HG02943 (cell line): ENCODE measurements around the gene MYO16.
"Not testable (repeated sequence)": the region's sequence is repeated elsewhere in the genome, so short reads cannot be mapped to it uniquely, and the experiment has no call there.

ENCODE experiments used
- ATAC-seq: cut with Tn5 transposase; IDR thresholded peaks from one replicate; pipeline ENCODE4 v1.9.1; 2021; ENCODE audit warnings: mild to moderate bottlenecking, low read depth, moderate library complexity; ENCODE audit not compliant: unreplicated experiment

The MYO16 gene

DNA sequence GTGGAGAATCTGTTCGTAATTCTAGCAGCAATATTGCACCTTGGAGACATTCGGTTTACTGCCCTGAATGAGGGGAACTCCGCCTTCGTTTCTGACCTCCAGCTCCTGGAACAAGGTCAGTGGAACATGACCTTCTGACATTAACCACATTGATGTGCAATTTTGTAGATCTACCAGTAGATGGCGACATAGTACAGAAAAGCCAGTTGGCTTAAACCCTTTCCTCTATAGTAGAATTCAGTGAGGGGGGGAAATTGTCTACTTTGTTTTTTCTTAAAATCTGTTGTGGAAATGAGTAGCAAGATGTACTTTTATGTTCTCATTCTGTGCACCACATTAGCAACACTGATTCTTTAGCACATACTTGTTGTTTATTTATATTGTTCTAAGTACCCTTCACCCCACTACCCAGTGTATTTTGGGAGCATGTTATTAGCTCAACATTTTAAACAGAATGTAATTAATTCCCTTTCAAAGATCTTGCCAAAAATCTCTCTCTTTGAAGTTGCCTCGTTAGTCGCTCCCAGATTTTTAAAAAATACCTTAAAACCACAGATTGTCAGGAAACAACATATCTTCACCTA is 332.2 kb downstream of the MYO16 start:
- ATAC-seq = no peak

DNA sequence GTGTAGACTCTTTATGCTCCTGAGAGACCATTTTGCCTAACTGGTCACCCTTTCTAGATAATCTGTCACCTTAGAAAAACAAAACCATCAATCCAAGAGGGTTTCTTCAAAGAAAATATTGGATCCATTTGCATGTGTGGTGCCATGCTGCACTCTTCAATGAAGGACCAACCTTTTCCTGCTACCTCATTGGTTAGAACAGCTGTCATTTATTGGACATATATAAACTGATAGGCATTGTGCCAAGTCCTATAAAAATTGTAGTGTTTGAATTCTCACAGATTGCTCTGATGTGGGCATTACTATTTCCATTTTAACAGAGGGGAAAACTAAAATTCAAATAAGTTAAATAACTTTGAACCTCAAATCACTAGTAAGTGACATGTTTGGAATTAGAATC is 333.2 kb downstream of the MYO16 start:
- no peak for ATAC-seq

DNA sequence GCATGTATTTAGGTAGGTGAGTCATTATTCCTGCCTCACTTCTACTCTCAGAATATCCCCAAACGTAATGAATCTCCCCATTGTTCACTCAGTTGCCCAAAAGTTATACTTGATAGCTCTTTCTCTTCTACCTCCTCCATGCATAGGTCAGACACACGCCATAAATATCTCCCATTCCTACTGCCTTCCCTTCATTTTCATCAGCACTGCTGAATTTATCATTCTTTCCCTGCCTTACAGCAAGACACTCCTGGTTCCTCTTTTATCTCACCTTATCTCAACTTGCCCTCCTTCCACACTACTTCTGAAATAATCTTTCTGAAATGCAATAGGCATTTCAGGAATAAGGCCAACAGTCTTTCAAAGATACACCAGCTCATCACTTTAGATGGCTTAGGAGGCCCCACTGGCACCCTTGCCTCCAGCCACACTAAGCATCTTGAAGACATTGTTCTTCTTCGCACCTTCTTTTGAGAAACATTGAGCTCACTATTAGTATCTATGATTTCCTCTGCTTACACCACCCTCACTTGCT is 333.9 kb downstream of the MYO16 start:
- no peak for ATAC-seq

- no peak for ATAC-seq
Observed at GRCh38 chr13:108963846-108964600, 334.6 kb downstream of the MYO16 start.

- no peak for ATAC-seq
Observed at GRCh38 chr13:108964606-108965005, 335.2 kb downstream of the MYO16 start.

- no peak for ATAC-seq
Observed at GRCh38 chr13:108967371-108967770, 338.0 kb downstream of the MYO16 start.

DNA sequence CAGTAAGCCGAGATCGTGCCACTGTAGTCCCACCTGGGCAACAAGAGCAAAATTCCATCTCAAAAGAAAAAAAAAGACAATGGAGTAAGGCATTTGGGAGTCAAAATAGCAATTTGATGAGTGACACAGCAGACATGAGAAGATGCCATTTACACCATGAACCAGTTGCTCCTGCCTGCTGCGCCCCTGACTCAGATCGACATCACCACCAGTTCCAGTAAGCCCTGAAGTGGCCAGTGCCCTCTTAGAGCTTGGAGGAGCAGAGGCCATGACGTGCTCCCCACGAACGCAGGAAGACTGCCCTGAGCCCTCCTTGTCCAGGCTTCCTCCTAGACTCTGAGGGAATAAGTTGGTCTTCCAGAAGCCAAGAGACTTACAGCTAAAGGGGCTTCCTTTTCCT is 339.2 kb downstream of the MYO16 start:
- ATAC-seq = no peak

DNA sequence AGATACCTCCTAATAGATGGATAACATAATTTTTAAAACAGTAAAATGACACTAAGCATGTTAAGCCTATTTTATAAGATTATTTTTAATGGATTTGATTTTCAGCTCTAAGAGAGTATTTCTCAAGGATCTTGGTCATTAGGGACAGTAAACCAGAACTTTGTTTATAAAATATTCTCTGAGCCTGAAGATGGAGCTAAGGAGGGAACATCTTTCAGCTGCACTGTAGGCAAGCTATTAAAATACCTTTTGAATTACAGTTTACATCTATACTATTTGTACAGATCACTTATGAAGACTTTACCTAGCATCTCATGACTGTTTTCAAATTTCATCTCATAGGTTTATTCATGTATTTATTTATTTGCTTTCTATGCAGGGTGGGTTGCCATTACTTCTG is 345.3 kb downstream of the MYO16 start:
- no peak for ATAC-seq

DNA sequence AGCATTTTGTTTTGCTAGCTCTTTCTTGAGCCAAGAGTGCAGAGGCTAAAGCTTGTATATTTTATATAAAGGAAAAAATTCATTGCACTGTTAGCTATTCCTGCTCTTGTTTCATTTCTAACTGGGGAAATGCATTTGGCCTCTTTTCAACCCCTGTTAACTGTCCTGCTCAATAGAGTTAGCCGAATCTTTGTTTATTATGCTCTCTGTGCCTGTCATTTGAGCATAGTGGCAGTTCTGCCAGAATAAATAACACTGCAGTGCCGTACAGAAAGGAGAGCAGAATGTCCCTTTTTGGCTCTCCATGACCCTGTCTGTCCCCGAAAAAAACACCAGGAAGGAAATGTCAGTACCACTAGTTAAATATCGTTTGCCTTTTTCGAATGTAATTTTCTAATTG is 350.8 kb downstream of the MYO16 start:
- no peak for ATAC-seq

DNA sequence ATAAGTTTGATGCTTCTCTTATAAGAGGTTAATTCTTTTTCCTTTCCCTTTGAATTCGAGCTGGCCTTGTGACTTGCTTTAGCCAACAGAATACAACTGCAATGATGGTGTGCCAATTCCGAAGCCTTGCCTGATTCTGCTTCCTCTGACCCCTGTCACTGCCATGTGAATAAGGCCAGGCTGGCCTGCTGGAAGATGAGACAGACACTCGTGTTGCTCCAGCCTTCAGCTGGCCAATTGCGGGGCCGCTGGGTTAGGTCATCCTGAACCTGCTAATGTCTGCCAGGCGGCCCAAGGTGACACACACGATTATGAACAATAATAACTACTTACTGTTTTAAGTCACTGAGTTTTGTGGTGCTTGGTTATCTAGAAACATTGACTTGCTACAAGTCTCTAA is 352.0 kb downstream of the MYO16 start:
- no peak for ATAC-seq

- ATAC-seq = no peak
Observed at GRCh38 chr13:108983273-108983672, 353.9 kb downstream of the MYO16 start.

DNA sequence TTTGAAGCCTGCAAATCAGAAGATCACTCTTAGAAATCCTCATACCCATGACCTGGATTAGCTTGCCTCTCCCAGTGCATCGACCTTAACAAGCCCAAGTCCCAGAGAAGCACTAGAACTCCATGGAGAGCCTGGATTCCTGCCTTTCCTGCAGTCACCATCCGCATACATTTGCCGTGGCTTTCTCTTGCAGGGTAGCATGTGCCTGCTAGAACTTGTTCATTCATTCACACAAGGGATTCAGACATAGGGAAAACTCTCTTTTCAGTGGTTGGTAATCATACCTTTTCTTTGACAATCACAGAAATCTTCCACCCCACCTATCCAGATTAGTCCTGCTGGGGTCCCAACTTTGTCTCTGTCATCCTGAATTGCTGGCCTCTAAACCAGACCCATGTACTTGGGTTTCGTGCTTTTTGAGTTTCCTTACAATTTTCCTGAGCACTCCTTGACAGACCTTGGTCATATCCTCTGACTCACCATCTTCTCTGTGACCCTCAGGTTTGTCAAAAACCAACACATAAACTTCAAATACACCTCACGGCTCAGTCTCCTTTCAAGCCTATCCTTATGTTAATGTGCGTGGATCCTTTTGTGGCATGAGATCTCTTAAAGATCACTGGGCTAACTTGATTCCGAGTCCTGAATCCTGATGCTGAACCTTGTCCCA is 355.0 kb downstream of the MYO16 start:
- no peak for ATAC-seq

DNA sequence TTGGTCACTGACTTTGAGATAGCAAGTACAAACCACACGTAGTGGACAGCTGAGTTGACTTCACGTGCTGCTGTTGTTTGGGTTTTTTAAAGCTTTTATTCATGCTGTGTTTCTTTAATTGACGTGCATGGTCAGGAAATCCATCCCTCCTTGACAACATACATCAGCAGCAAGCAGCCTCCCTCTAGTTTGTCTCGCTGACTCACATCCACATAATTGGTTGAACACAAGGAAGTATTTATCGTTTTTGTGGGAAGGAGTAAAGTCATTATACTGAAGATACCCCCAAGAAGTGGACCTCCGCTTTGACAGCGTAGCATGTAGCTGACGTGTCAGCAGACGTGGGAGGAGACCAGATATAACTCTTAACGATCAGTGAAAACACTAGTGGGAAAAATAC is 355.8 kb downstream of the MYO16 start:
- ATAC-seq = no peak

GRCh38 chr13:108987517-108987916 is 358.1 kb downstream of the MYO16 start:
- ATAC-seq = no peak

DNA sequence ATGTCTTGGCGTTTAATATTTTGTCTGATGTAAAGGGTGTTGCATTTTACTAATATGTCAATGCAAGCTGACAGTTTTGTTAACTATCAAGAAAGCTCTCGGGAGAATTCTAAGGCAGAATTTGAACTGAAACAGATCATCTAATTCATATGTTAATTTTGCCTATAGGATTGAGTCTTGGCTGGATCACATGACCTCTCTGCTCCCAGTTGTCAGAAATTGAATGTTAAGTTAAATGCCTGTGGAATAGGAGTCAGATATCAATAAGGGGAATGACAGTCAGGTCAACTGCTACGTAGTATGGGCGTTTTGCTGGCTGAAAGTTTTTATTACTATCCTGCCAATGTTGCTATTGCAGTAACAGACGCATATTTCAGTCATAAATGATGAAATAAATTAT is 358.5 kb downstream of the MYO16 start:
- ATAC-seq = no peak

DNA sequence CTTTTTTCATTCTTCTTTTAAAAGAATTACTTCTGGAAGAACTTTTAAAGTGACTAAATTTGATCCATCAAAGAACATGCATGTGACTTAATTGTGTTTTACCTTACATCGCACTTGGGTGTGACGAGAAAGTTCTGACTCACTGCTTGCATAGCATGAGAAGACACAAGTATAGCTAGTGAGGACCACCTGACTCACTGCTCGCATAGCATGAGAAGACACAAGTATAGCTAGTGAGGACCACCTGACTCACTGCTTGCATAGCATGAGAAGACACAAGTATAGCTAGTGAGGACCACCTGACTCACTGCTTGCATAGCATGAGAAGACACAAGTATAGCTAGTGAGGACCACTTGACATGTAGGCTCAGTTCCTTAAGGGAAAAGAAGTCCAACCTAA is 362.0 kb downstream of the MYO16 start:
- not testable (repeated sequence) for ATAC-seq

GRCh38 chr13:108993346-108993745 is 363.9 kb downstream of the MYO16 start:
- ATAC-seq = no peak

DNA sequence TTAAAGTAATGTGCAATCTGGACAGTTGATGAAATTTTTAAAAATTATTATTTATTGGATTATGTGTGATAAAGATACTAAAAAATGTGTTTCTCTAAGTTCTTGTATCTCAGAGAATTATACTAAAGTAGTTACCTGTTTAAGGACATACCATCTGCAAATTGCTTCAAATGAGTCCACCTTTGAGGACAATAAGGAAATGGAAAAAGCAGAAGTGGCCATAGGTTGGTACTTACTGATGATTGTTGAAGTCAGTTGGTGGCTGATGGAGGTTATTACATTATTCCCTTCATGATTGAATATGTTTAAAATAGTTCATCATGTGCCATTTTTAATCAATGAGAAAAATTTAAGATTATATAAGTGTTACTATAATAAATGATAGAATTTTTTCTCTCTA is 367.0 kb downstream of the MYO16 start:
- no peak for ATAC-seq

DNA sequence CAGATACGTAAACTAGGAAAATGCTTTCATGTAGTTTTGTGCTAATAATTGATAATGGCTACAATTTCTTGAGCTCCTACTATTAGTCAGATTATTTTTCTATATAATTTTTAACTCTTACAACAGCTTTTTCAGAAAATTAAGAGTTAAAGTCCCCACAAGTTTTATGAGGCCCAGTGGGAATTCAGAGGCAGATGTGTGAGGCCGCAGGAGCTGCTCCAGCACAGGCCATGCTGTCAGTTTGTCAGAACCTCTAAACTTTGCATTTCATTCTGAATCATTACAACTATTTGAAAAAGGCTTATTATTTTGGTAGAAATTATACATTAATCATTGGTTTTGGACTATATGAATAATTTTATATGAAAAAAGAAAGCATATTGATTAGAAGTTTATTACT is 370.8 kb downstream of the MYO16 start:
- ATAC-seq = no peak

GRCh38 chr13:109002934-109003333 is 373.5 kb downstream of the MYO16 start:
- ATAC-seq = no peak

DNA sequence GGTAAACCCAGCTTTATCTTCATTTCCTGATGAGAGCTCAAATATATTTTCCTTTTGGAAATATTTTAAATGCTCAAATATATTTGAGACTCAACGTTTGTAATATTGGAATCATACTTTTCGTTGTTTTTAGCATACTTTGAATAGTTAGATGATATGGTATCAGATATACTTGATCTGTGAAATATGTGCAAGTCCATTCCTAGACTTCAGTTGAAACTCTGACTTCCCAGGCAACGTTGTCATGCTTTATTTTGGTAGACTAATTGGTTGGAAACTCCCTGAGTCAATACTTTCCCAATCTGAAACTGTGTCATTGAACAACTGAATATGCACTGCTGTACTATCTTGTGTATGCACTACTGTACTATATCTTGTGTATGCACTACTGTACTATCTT is 378.5 kb downstream of the MYO16 start:
- no peak for ATAC-seq

DNA sequence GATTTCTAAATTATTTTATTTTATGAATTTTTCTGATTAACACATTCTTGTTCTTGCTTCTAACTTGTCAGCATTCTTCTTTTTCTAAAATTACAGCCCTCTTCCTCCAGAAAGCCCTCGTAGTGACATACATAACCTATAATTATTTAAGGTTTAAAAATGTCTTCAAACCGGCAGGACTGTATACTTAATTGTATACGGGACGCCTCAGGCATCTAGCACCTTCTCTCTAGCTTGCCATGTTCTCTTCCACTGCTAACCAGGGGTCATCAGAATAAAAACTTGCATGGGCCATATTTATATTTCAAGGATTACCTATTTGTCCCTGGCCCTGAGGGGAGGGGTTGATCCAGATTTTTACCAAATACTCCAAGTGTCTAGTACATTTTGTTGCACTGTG is 380.3 kb downstream of the MYO16 start:
- ATAC-seq = no peak
